ENCODE data around the gene ANK2.

ANK2 gene

DNA sequence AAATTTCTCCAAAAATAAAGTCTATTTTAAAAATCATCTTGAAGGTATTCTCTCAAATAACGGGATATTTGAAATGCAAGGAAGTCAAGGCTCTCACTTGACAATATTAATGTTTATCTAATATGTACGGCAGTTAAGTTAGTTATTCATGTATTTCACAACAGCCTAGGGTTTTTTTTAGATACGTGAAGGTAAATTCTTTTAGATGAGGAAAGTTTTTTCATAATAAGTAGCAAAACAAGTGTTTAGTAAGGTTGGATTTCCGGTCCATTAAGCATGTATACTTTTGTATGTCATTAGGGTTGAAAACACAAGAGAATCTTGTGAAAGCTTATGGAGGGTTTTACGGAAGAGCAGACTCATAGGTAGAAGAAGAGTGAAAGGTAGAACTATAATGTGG, 273.3 kb downstream of the ANK2 start:
- TF ChIP-seq, protein P1, sequence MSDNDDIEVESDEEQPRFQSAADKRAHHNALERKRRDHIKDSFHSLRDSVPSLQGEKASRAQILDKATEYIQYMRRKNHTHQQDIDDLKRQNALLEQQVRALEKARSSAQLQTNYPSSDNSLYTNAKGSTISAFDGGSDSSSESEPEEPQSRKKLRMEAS (IDR thresholded peaks at IDR 0.05; ENCODE audit: low read depth, low read length): no peak
- TF ChIP-seq, protein P2, sequence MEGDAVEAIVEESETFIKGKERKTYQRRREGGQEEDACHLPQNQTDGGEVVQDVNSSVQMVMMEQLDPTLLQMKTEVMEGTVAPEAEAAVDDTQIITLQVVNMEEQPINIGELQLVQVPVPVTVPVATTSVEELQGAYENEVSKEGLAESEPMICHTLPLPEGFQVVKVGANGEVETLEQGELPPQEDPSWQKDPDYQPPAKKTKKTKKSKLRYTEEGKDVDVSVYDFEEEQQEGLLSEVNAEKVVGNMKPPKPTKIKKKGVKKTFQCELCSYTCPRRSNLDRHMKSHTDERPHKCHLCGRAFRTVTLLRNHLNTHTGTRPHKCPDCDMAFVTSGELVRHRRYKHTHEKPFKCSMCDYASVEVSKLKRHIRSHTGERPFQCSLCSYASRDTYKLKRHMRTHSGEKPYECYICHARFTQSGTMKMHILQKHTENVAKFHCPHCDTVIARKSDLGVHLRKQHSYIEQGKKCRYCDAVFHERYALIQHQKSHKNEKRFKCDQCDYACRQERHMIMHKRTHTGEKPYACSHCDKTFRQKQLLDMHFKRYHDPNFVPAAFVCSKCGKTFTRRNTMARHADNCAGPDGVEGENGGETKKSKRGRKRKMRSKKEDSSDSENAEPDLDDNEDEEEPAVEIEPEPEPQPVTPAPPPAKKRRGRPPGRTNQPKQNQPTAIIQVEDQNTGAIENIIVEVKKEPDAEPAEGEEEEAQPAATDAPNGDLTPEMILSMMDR (IDR thresholded peaks at IDR 0.05; ENCODE audit: low read depth, low read length): no peak
- TF ChIP-seq MYC (IDR thresholded peaks at IDR 0.05; ENCODE audit: low read depth, low read length) (no peak), POLR2A (IDR thresholded peaks at IDR 0.05; ENCODE audit: extremely low read depth, insufficient read length) (no peak)
- DNase-seq (ENCODE audit: low read depth): no peak
- no peak overlapping the region for H3K4me3 ChIP-seq (ENCODE audit: low read depth, low read length)

DNA sequence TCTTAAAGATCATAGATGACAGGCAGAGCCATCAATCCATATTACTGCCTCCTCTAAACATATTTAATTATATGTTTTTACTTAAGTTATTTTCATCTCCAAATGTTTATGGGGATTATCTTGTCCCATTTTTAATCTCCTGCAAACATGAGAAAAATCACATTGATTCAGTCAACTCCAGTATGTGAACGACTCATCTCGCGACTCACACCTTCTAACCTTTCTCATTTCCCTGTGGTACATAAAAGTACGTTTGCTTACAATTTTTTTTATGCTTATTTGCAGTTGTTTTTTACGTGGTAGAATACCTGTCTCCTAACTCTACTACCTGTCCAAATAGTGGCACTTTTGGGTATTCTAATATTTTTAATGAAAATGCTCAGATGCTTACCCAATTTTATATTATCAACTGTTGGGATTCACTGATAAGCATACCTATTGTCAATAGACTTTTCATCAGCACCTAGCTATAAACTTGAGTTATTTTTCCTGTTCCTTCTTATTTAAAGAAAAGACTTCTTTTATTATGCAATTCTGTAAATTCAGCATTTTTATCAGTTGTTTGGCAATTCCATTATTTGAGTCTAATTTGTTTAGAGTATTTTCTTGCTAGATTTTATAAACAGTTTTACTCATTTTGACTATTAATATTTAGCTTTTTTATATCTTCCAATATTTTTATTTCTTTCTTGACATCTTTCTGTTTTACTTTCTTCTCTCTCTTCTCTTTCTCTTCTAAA, 276.6 kb downstream of the ANK2 start:
- no peak for DNase-seq (ENCODE audit: low read depth)
- TF ChIP-seq MYC (IDR thresholded peaks at IDR 0.05; ENCODE audit: low read depth, low read length) (no peak), POLR2A (IDR thresholded peaks at IDR 0.05; ENCODE audit: extremely low read depth, insufficient read length) (no peak)
- TF ChIP-seq, protein P1 (IDR thresholded peaks at IDR 0.05; ENCODE audit: low read depth, low read length): no peak
- TF ChIP-seq, protein P2 (IDR thresholded peaks at IDR 0.05; ENCODE audit: low read depth, low read length): no peak

DNA sequence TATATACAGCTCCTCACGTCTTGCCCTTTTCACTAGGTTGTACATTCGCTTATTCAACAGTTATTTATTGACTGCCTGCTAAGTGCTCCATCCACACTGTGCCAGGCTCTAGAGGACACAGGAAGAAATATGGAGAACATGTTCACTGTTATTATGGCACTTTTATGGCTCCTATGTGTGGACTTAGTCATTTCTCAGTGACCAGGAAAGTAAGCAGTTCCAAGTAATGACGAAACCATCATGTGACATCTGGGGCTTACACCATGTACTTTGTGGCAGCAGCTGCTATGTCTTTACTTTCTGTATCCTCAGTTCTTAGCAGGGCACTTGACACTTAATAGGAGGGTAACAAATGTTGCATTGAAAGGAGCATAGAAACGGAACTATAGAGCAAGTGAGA, 278.0 kb downstream of the ANK2 start:
- H3K4me3 ChIP-seq (ENCODE audit: low read depth, low read length): no peak overlapping the region
- TF ChIP-seq POLR2A (IDR thresholded peaks at IDR 0.05; ENCODE audit: extremely low read depth, insufficient read length) (no peak), MYC (IDR thresholded peaks at IDR 0.05; ENCODE audit: low read depth, low read length) (no peak)
- TF ChIP-seq, protein P2 (IDR thresholded peaks at IDR 0.05; ENCODE audit: low read depth, low read length): no peak
- TF ChIP-seq, protein P1 (IDR thresholded peaks at IDR 0.05; ENCODE audit: low read depth, low read length): no peak
- no peak for DNase-seq (ENCODE audit: low read depth)

More for the DNA sequence above, 276.6 kb downstream of the ANK2 start:
- H3K4me3 ChIP-seq (ENCODE audit: low read depth, low read length): no peak overlapping the region

DNA sequence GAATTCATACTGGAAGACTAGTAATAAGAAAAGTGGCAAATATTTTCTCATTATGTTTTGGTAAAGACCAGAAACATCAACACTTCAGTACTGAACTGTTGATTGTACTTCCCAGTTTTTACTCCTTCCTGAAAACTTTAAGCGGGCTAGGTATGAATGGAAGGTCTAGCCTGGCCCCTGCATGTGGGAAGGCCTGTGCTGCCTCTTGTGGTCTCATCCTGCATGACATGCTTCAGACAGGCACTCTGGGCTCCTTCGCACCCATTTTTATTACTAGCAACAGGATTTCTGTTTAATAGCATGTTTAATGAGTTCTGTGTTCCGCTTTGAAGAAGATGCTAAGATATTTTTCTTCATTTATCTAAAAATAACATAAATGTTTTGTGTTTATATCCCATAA, 279.1 kb downstream of the ANK2 start:
- TF ChIP-seq MYC (IDR thresholded peaks at IDR 0.05; ENCODE audit: low read depth, low read length) (no peak), POLR2A (IDR thresholded peaks at IDR 0.05; ENCODE audit: extremely low read depth, insufficient read length) (no peak)
- TF ChIP-seq, protein P1 (IDR thresholded peaks at IDR 0.05; ENCODE audit: low read depth, low read length): no peak
- TF ChIP-seq, protein P2 (IDR thresholded peaks at IDR 0.05; ENCODE audit: low read depth, low read length): peak; percentile 58
- no peak overlapping the region for H3K4me3 ChIP-seq (ENCODE audit: low read depth, low read length)
- DNase-seq (ENCODE audit: low read depth): peak; percentile 28

DNA sequence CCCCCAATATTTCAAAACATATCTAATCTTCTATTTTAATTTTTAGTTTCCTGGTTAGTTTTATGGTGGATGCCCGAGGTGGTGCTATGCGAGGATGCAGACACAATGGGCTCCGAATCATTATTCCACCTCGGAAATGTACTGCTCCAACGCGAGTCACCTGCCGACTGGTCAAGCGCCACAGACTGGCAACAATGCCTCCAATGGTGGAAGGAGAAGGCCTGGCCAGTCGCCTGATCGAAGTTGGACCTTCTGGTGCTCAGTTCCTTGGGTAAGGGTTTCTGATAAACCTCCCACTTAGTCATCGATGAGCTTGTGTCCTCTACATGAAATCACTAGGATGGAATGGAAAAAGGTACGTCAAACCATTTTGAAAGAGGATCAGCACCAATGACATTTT, 280.7 kb downstream of the ANK2 start:
- H3K4me3 ChIP-seq (ENCODE audit: low read depth, low read length): no peak overlapping the region
- TF ChIP-seq, protein P2 (IDR thresholded peaks at IDR 0.05; ENCODE audit: low read depth, low read length): no peak
- TF ChIP-seq, protein P1 (IDR thresholded peaks at IDR 0.05; ENCODE audit: low read depth, low read length): no peak
- no peak for TF ChIP-seq POLR2A (IDR thresholded peaks at IDR 0.05; ENCODE audit: extremely low read depth, insufficient read length)
- no peak for TF ChIP-seq MYC (IDR thresholded peaks at IDR 0.05; ENCODE audit: low read depth, low read length)
- DNase-seq (ENCODE audit: low read depth): no peak
